Naive thymus-derived CD4-positive, alpha-beta T cell (primary cell): ENCODE data around the gene ARHGAP8. TPM values are rescaled to one million over a fixed set of nuclear protein-coding genes. Genes with fewer than 3 reads are reported as not detected.

Source experiments
- ATAC-seq: fragments of 150-1000 bp; cut with Tn5 transposase; 2 replicates; pipeline ENCODE4 v1.10.0; 2021; ENCODE audit warnings: mild to moderate bottlenecking, moderate library complexity
- CTCF ChIA-PET: fragments of 350-600 bp; sonication (Branson Sonifier 250); formaldehyde crosslinking; loops from one replicate; lab custom pipeline; 2021; ENCODE audit warnings: antibody characterized with exemption; lab: Charles Lee
- POLR2A ChIA-PET: fragments of 350-600 bp; sonication (Branson Sonifier 250); formaldehyde crosslinking; loops from one replicate; lab custom pipeline; 2021; ENCODE audit warnings: antibody characterized with exemption, inconsistent platforms; lab: Charles Lee
- DNase-seq, 9 donors: peaks; one replicate each; pipeline versions ENCODE4 v3.0.0 to v3.0.0-alpha.2; 2020 to 2022; ENCODE audit warnings: mixed read lengths in 1 of 9
- H3K27ac ChIP-seq: one replicate; pipeline ENCODE4 v1.7.0; 2013; ENCODE audit warnings: mild to moderate bottlenecking, low read depth, low read length, moderate library complexity
- H3K27me3 ChIP-seq, 2 donors: one replicate each; pipeline ENCODE4 v1.7.0; 2013; ENCODE audit warnings: low read length in 2 of 2, mild to moderate bottlenecking in 2 of 2, moderate library complexity in 2 of 2; ENCODE audit not compliant: control insufficient read depth in 2 of 2, insufficient read depth in 2 of 2
- H3K36me3 ChIP-seq, 3 experiments: 1 replicate in 2 of 3; 2 replicates in 1 of 3; pipeline ENCODE4 v1.7.0; 2013; ENCODE audit warnings: low read length in 3 of 3, mild to moderate bottlenecking in 3 of 3, moderate library complexity in 1 of 3; ENCODE audit not compliant: insufficient read depth in 3 of 3, control insufficient read depth in 2 of 3
- H3K4me1 ChIP-seq, 2 donors: one replicate each; pipeline ENCODE4 v1.7.0; 2013; ENCODE audit warnings: low read length in 2 of 2, mild to moderate bottlenecking in 2 of 2, moderate library complexity in 1 of 2; ENCODE audit not compliant: control insufficient read depth in 2 of 2, insufficient read depth in 2 of 2
- H3K4me3 ChIP-seq: 2 replicates; pipeline ENCODE4 v1.7.0; 2013; ENCODE audit warnings: mild to moderate bottlenecking, low read length
- H3K9me3 ChIP-seq, 3 experiments: 1 replicate in 2 of 3; 2 replicates in 1 of 3; pipeline ENCODE4 v1.7.0; 2013; ENCODE audit warnings: low read length in 3 of 3; ENCODE audit not compliant: control insufficient read depth in 2 of 3
- H3K27ac Mint-ChIP-seq, 9 donors: one replicate each; pipeline ENCODE4 v1.8.0; 2020 to 2022; ENCODE audit warnings: mixed read lengths in 9 of 9, mild to moderate bottlenecking in 8 of 9, moderate library complexity in 5 of 9, inconsistent platforms in 2 of 9
- H3K27me3 Mint-ChIP-seq, 5 donors: one replicate each; pipeline ENCODE4 v1.8.0; 2021 to 2022; ENCODE audit warnings: mixed read lengths in 5 of 5, mild to moderate bottlenecking in 1 of 5
- H3K36me3 Mint-ChIP-seq, 5 donors: one replicate each; pipeline ENCODE4 v1.8.0; 2020 to 2022; ENCODE audit warnings: mixed read lengths in 5 of 5, mild to moderate bottlenecking in 3 of 5, inconsistent platforms in 1 of 5
- H3K4me1 Mint-ChIP-seq, 7 donors: one replicate each; pipeline ENCODE4 v1.8.0; 2020 to 2022; ENCODE audit warnings: mixed read lengths in 7 of 7, mild to moderate bottlenecking in 3 of 7, inconsistent platforms in 1 of 7
- H3K4me3 Mint-ChIP-seq, 10 donors: one replicate each; pipeline ENCODE4 v1.8.0; 2020 to 2022; ENCODE audit warnings: mild to moderate bottlenecking in 10 of 10, mixed read lengths in 10 of 10, moderate library complexity in 6 of 10, inconsistent platforms in 2 of 10
- H3K9me3 Mint-ChIP-seq, 11 donors: one replicate each; pipeline ENCODE4 v1.8.0; 2020 to 2022; ENCODE audit warnings: mixed read lengths in 11 of 11, mild to moderate bottlenecking in 4 of 11, inconsistent platforms in 1 of 11, moderate library complexity in 1 of 11
- intact Hi-C, 2 donors: fragments of 100-400 bp; cut with micrococcal nuclease; formaldehyde crosslinking; loops; one replicate each; pipeline ENCODE4 v1.15.1; 2023
- polyA plus RNA-seq, 2 donors: library from polyadenylated mRNA; unstranded; fragments of 300-500 nt; fragmentation: Illumina TruSeq; gene quantifications; one replicate each; pipeline ENCODE4 v1.2.3, GENCODE V29; 2021
- total RNA-seq, 6 experiments: library from RNA in 5 of 6; stranded (reverse) in 5 of 6; gene quantifications; 1 replicate in 5 of 6; 2 replicates in 1 of 6; pipeline ENCODE4 v1.2.3 and lab custom pipeline; 2021 to 2026

ARHGAP8 gene
- total and polyA plus RNA-seq, 7 experiments from 2014 or later, result 0.82 to 2.3 (median 1.5) TPM; not detected in 4

GRCh38 chr22:44707178-44707577 lies 45.2 kb upstream of the ARHGAP8 start:
- Histone ChIP-seq H3K36me3 (peaks cover 0 to 4% (median 0%) of the 10 kb centered on the region in 3 experiments), H3K27me3 (no peaks in the 10 kb centered on the region), H3K9me3 (no peaks in the 10 kb centered on the region), H3K27ac (no peak overlapping the region), H3K4me3 (no peak overlapping the region), H3K4me1 (peaks cover 21 to 40% of the 10 kb centered on the region in 2 donors)
- no peak for DNase-seq
- ChIA-PET CTCF (no interaction called here), POLR2A (interaction anchor here (1.6 kb wide), 1 partner anchor 9 kb away, joined by 3 read pairs; no protein-coding TSS in a partner anchor)
- peaks cover 4 to 40% (median 25%) of the 10 kb centered on the region in 7 donors for H3K4me1 Mint-ChIP-seq
- H3K27me3 Mint-ChIP-seq, result peaks cover 0 to 9% (median 0%) of the 10 kb centered on the region in 5 donors
- ATAC-seq, result no peak
- no peak overlapping the region for H3K4me3 Mint-ChIP-seq
- peaks cover 0 to 8% (median 0%) of the 10 kb centered on the region in 5 donors for H3K36me3 Mint-ChIP-seq
- intact Hi-C loops, result loop anchor here in 1 of 2 donors (10.0 kb wide), 1 partner anchor 538 kb away; the partner anchor contains the start of gene KIAA0930
- H3K27ac Mint-ChIP-seq, result no peak overlapping the region
- peaks cover 0 to 1% (median 0%) of the 10 kb centered on the region in 11 donors for H3K9me3 Mint-ChIP-seq

GRCh38 chr22:44707752-44708151 lies 44.6 kb upstream of the ARHGAP8 start:
- Mint-ChIP-seq H3K27me3 (peaks cover 0 to 9% (median 0%) of the 10 kb centered on the region in 5 donors), H3K36me3 (peaks cover 0 to 8% (median 0%) of the 10 kb centered on the region in 5 donors), H3K4me3 (no peak overlapping the region), H3K9me3 (peaks cover 0 to 1% (median 0%) of the 10 kb centered on the region in 11 donors), H3K4me1 (peaks cover 4 to 40% (median 25%) of the 10 kb centered on the region in 7 donors), H3K27ac (no peak overlapping the region)
- H3K9me3 ChIP-seq, result no peaks in the 10 kb centered on the region
- ATAC-seq, result no peak
- H3K4me3 ChIP-seq, result no peak overlapping the region
- DNase-seq, result no peak
- peaks cover 0 to 4% (median 0%) of the 10 kb centered on the region in 3 experiments for H3K36me3 ChIP-seq
- H3K27ac ChIP-seq, result no peak overlapping the region
- no peaks in the 10 kb centered on the region for H3K27me3 ChIP-seq
- POLR2A ChIA-PET, result no interaction called here
- intact Hi-C loops, result loop anchor here in 1 of 2 donors (10.0 kb wide), 1 partner anchor 537 kb away; the partner anchor contains the start of gene KIAA0930
- peaks cover 20 to 40% of the 10 kb centered on the region in 2 donors for H3K4me1 ChIP-seq
- CTCF ChIA-PET, result no interaction called here

- peak; percentile 58 for ATAC-seq
- Mint-ChIP-seq H3K27ac (peak overlapping the region in 1 of 9 donors; percentile 31), H3K4me1 (peaks cover 4 to 28% (median 14%) of the 10 kb centered on the region in 7 donors), H3K27me3 (no peaks in the 10 kb centered on the region), H3K4me3 (no peak overlapping the region), H3K9me3 (peaks cover 0 to 1% (median 0%) of the 10 kb centered on the region in 11 donors), H3K36me3 (peaks cover 0 to 10% (median 0%) of the 10 kb centered on the region in 5 donors)
- no peak for DNase-seq
- ChIA-PET POLR2A (no interaction called here), CTCF (no interaction called here)
- Histone ChIP-seq H3K4me1 (peaks cover 13 to 34% of the 10 kb centered on the region in 2 donors), H3K9me3 (no peaks in the 10 kb centered on the region), H3K27ac (no peak overlapping the region), H3K4me3 (no peak overlapping the region), H3K36me3 (peaks cover 0 to 7% (median 0%) of the 10 kb centered on the region in 3 experiments), H3K27me3 (no peaks in the 10 kb centered on the region)
- intact Hi-C loops, result loop anchor here in 1 of 2 donors (10.0 kb wide), 1 partner anchor 535 kb away; the partner anchor contains the start of gene KIAA0930
Observed at GRCh38 chr22:44709881-44710392, 42.4 kb upstream of the ARHGAP8 start.

GRCh38 chr22:44710474-44711240 lies 41.7 kb upstream of the ARHGAP8 start:
- Histone ChIP-seq H3K4me1 (peaks cover 13 to 34% of the 10 kb centered on the region in 2 donors), H3K9me3 (no peaks in the 10 kb centered on the region), H3K27me3 (no peaks in the 10 kb centered on the region), H3K27ac (no peak overlapping the region), H3K4me3 (no peak overlapping the region), H3K36me3 (peaks cover 0 to 13% (median 0%) of the 10 kb centered on the region in 3 experiments)
- H3K4me1 Mint-ChIP-seq, result peaks cover 4 to 28% (median 10%) of the 10 kb centered on the region in 7 donors
- intact Hi-C loops, result no loop called here
- ChIA-PET POLR2A (no interaction called here), CTCF (no interaction called here)
- H3K9me3 Mint-ChIP-seq, result peaks cover 0 to 1% (median 0%) of the 10 kb centered on the region in 11 donors
- peak overlapping the region in 3 of 10 donors; percentile 21 to 39 (median 31) for H3K4me3 Mint-ChIP-seq
- no peaks in the 10 kb centered on the region for H3K27me3 Mint-ChIP-seq
- H3K36me3 Mint-ChIP-seq, result peaks cover 0 to 8% (median 0%) of the 10 kb centered on the region in 5 donors
- ATAC-seq (peak; percentile 51), DNase-seq (no peak)
- H3K27ac Mint-ChIP-seq, result peak overlapping the region in 2 of 9 donors; percentile 29 to 31

- no peak for DNase-seq
- no peak overlapping the region for H3K4me3 Mint-ChIP-seq
- H3K4me1 ChIP-seq, result peaks cover 13 to 34% of the 10 kb centered on the region in 2 donors
- H3K36me3 ChIP-seq, result peaks cover 0 to 19% (median 0%) of the 10 kb centered on the region in 3 experiments
- no peak overlapping the region for H3K4me3 ChIP-seq
- H3K36me3 Mint-ChIP-seq, result peaks cover 0 to 5% (median 0%) of the 10 kb centered on the region in 5 donors
- peaks cover 4 to 28% (median 7%) of the 10 kb centered on the region in 7 donors for H3K4me1 Mint-ChIP-seq
- H3K27me3 ChIP-seq, result no peaks in the 10 kb centered on the region
- peak overlapping the region in 1 of 9 donors; percentile 72 for H3K27ac Mint-ChIP-seq
- no peak for ATAC-seq
- ChIA-PET POLR2A (no interaction called here), CTCF (no interaction called here)
- H3K27me3 Mint-ChIP-seq, result no peaks in the 10 kb centered on the region
- intact Hi-C loops, result no loop called here
- no peaks in the 10 kb centered on the region for H3K9me3 ChIP-seq
- no peak overlapping the region for H3K27ac ChIP-seq
- H3K9me3 Mint-ChIP-seq, result peaks cover 0 to 1% (median 0%) of the 10 kb centered on the region in 11 donors
Observed at GRCh38 chr22:44711241-44711560, 41.2 kb upstream of the ARHGAP8 start.

- peaks cover 0 to 1% (median 0%) of the 10 kb centered on the region in 11 donors for H3K9me3 Mint-ChIP-seq
- peaks cover 0 to 3% (median 0%) of the 10 kb centered on the region in 5 donors for H3K36me3 Mint-ChIP-seq
- intact Hi-C loops, result no loop called here
- H3K4me3 Mint-ChIP-seq, result no peak overlapping the region
- ChIA-PET CTCF (no interaction called here), POLR2A (interaction anchor here (0.9 kb wide), 1 partner anchor 20 kb away, joined by 3 read pairs; no protein-coding TSS in a partner anchor)
- H3K27ac Mint-ChIP-seq, result peak overlapping the region in 1 of 9 donors; percentile 21
- Histone ChIP-seq H3K9me3 (no peaks in the 10 kb centered on the region), H3K4me3 (no peak overlapping the region), H3K36me3 (peaks cover 0 to 24% (median 0%) of the 10 kb centered on the region in 3 experiments), H3K27me3 (no peaks in the 10 kb centered on the region), H3K4me1 (peaks cover 13 to 33% of the 10 kb centered on the region in 2 donors), H3K27ac (no peak overlapping the region)
- H3K27me3 Mint-ChIP-seq, result no peaks in the 10 kb centered on the region
- ATAC-seq (no peak), DNase-seq (no peak)
- H3K4me1 Mint-ChIP-seq, result peaks cover 4 to 28% (median 6%) of the 10 kb centered on the region in 7 donors
Observed at GRCh38 chr22:44711690-44712555, 40.5 kb upstream of the ARHGAP8 start.
